ENCODE results near the gene VEZF1. TPM values are rescaled to one million over a fixed set of nuclear protein-coding genes. Genes with fewer than 3 reads are reported as not detected.

VEZF1 gene, protein sequence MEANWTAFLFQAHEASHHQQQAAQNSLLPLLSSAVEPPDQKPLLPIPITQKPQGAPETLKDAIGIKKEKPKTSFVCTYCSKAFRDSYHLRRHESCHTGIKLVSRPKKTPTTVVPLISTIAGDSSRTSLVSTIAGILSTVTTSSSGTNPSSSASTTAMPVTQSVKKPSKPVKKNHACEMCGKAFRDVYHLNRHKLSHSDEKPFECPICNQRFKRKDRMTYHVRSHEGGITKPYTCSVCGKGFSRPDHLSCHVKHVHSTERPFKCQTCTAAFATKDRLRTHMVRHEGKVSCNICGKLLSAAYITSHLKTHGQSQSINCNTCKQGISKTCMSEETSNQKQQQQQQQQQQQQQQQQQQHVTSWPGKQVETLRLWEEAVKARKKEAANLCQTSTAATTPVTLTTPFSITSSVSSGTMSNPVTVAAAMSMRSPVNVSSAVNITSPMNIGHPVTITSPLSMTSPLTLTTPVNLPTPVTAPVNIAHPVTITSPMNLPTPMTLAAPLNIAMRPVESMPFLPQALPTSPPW
- total RNA-seq: 61.1 TPM

DNA sequence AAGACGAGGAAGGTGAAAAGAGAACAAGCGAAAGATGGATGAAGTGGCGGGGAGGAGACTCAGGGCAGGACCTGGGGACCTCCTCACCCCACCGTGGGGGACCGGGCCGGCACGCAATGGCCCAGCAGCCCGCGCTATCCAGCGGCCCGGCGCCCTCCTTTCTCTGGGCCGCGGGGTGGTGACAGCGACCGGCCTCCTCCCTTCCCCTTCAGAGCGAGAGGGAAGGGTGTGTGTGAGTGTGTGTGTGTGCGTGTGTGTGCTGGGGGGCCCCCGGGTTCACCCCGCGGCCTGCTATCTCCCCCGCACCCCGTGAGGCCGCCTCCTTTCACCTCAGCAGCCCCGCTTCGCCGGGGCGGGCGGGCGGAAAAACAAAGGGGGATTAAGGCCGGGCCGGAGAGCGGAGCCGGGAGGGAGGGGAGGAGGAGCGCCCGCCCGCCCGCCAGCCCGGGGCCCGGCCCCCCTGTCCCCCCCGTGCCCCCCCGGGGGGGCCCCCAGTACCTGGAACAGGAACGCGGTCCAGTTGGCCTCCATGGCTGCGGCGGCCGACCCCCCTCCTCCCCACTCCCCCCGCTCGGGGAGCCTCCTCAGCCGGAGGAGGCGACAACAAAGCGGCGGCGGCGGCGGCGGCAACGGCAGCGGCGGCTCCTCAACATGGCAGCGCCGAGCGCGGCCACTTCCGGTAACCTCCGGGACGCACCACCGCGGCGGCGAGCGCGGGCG, at the start of gene VEZF1:
Gene VEZF1, minus strand, starts transcription at position 674 of the 720 bp plus-strand sequence. Its CDS starts 143 bp downstream, at position 531.

DNA sequence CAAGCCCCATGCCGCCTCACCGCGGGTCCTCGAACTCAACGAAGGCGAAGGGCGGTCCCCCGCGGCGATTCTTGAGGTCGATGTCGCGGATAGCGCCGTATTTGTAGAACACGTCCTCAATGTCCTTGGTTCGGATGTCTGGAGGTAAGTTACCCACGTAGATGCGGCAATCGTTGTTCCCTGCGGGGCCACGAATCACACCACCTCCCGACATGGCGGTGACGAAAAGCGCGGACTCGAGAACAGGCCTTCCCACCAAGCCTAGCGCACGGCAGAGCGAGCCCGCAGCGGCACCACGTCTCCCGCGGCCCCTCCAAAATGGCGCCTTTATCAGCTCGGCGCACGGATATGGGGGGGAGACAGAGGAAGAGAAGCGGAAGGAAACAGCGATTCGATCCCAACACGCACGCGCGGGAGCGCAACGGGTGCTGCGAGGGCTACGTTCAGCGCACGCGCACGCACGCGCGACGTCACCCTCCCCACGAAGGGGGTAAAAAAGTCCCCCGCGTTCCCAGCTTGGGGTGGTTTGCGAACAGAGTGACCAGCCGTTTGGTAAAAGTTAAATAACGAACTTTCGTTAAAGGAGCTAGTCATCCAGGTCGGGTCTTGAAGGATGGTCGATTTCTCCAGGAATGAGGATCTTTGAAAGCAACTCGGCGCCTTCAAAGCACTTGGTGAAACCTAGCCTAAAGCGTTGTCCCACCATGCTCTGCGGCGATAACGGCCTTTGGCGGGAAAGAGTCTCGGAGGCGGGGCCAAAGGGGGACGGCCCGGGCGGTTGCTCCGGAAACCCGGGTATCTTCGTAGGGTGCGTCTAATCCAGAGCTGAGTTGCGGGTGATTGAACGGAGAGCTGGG, 19.1 kb upstream of the VEZF1 start, which contains the start of gene SRSF1:
Gene SRSF1, minus strand, starts transcription at position 323 of the 857 bp plus-strand sequence. Its CDS starts 109 bp downstream, at position 214.

DNA sequence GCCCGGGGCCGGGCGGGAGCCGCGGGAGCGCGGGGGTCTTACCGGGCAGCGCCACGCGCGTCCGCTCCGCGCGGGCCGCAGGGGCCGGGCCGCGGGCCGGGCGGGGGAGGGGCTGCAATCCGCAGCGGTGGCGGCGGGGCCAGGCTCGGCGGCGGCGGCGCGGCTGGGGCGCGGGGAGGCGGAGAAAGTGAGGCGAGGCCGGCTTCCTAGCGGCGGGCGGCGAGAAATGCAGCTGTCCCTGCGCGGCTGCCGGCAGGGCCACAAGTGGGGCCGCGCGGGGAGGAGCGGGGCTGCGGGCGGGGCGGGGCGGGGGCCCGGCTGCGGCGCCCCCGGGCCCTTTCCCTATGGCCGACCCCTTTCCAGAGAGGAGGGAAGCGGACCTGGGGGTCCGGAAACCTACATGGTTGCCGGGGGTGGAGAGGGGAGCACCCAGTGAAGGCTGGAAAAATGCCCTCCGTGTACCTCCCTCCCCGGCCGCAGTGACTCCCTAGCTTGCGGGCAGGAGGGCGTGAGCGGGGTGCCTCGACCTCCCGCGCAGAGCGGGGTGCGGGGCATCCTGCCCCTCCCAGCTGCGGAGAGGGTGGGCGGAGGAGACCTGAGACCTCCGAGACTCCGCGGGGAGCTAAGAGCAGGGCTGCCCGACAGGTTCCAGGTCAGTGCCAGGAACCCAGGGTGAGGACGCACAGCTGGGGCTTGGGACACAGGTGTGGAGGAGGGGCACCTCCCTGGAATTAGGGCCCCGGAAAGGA, 32.7 kb downstream of the VEZF1 start, which contains the start of gene CUEDC1:
Gene CUEDC1, minus strand, starts transcription at position 230 of the 749 bp plus-strand sequence. CDS start 69,848 bp downstream, outside the sequence.

Small RNAs within 50 kb of the gene (small RNA-seq; reads per million reads assigned to genes)
- not detected for gene AC015813.4 (ENCODE audit: low replicate concordance)

Other genes with a start within 250 kb of the VEZF1 start
- gene CCDC182, start 243.0 kb downstream of the VEZF1 start, total RNA-seq: not detected
- 32.2 TPM for gene MRPS23, start 138.2 kb downstream of the VEZF1 start, total RNA-seq
- 22.6 TPM for gene CUEDC1, start 32.8 kb downstream of the VEZF1 start, total RNA-seq
- 261 TPM for gene SRSF1, start 19.0 kb upstream of the VEZF1 start, total RNA-seq
- gene DYNLL2, start 95.2 kb upstream of the VEZF1 start, total RNA-seq: 27.5 TPM
- not detected for gene OR4D1, start 160.1 kb upstream of the VEZF1 start, total RNA-seq
- not detected for gene OR4D2, start 178.7 kb upstream of the VEZF1 start, total RNA-seq
- gene EPX, start 204.5 kb upstream of the VEZF1 start, total RNA-seq: 1.3 TPM
- 28.7 TPM for gene MKS1, start 231.0 kb upstream of the VEZF1 start, total RNA-seq